HG02759 (cell line): Measurements from ENCODE around the gene NRSN2.
"Not testable (repeated sequence)": the region's sequence is repeated elsewhere in the genome, so short reads cannot be mapped to it uniquely, and the experiment has no call there.

ENCODE experiments used
- ATAC-seq: cut with Tn5 transposase; IDR thresholded peaks from one replicate; pipeline ENCODE4 v1.9.1; 2021; ENCODE audit warnings: mild to moderate bottlenecking, moderate library complexity; ENCODE audit not compliant: unreplicated experiment

Gene NRSN2

GRCh38 chr20:372543-373082 is 25.7 kb downstream of the NRSN2 start:
- not testable (repeated sequence) for ATAC-seq

- no peak for ATAC-seq
Observed at GRCh38 chr20:373171-373890, 26.4 kb downstream of the NRSN2 start.

GRCh38 chr20:375265-375889 is 28.5 kb downstream of the NRSN2 start:
- no peak for ATAC-seq

GRCh38 chr20:376089-376488 is 29.2 kb downstream of the NRSN2 start:
- ATAC-seq: no peak

- ATAC-seq: no peak
Observed at GRCh38 chr20:376750-377149, 29.8 kb downstream of the NRSN2 start.

GRCh38 chr20:377578-377977 is 30.7 kb downstream of the NRSN2 start:
- ATAC-seq: not testable (repeated sequence)

GRCh38 chr20:378961-379336 is 32.0 kb downstream of the NRSN2 start:
- no peak for ATAC-seq

GRCh38 chr20:380763-381580 is 34.1 kb downstream of the NRSN2 start:
- ATAC-seq: peak; percentile 61

- ATAC-seq: peak; percentile 66
Observed at GRCh38 chr20:381581-382290, 34.8 kb downstream of the NRSN2 start.

- ATAC-seq: peak; percentile 3
Observed at GRCh38 chr20:382291-383115, 35.6 kb downstream of the NRSN2 start.

GRCh38 chr20:383889-384288 is 37.0 kb downstream of the NRSN2 start:
- no peak for ATAC-seq

GRCh38 chr20:384723-385122 is 37.8 kb downstream of the NRSN2 start:
- ATAC-seq: no peak

GRCh38 chr20:385448-385847 is 38.5 kb downstream of the NRSN2 start:
- ATAC-seq: no peak

- not testable (repeated sequence) for ATAC-seq
Observed at GRCh38 chr20:386634-387033, 39.7 kb downstream of the NRSN2 start.

GRCh38 chr20:387520-387919 is 40.6 kb downstream of the NRSN2 start:
- no peak for ATAC-seq

GRCh38 chr20:388034-388994 is 41.4 kb downstream of the NRSN2 start:
- no peak for ATAC-seq

- ATAC-seq: no peak
Observed at GRCh38 chr20:389220-389619, 42.3 kb downstream of the NRSN2 start.

GRCh38 chr20:391041-391711 is 44.3 kb downstream of the NRSN2 start:
- no peak for ATAC-seq
